Measurements from ENCODE around the gene DAB2.

DNA sequence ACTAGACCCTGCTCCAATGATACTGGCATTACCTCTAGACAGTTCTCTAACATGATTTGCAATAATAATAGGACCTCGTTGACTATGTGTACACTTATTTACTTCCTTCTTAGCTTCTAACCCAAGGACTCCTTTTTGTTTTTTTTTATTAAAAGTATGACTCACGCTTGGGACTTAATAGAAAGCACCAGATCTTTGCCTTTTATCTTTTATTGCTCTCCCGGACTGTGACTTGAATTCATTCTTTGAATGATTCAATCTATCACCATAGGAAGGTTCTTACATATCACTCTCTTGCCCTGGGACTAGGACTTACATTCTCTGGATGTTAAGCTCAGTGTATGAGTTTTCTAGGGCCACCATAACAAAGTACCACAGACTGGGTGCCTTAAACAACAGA is 69.5 kb downstream of the DAB2 start:
- TF ChIP-seq POLR2A (IDR thresholded peaks at IDR 0.05) (no peak), CTCF (IDR thresholded peaks at IDR 0.05) (no peak)

Measured in Peyer's patch (tissue), 4 donors.